HG03575 (cell line): ENCODE data around the gene KRT7.

Experiments used
- ATAC-seq: cut with Tn5 transposase; IDR thresholded peaks from one replicate; pipeline ENCODE4 v1.9.1; 2021; ENCODE audit not compliant: unreplicated experiment, insufficient number of reproducible peaks, low FRiP score; ENCODE audit errors: extremely low read depth

The KRT7 gene

GRCh38 chr12:52225752-52226151, 7.3 kb upstream of the KRT7 start:
- no peak for ATAC-seq

- no peak for ATAC-seq
These were observed 6.6 kb upstream of the KRT7 start for GRCh38 chr12:52226446-52226845.

- no peak for ATAC-seq
These were observed 5.4 kb upstream of the KRT7 start for GRCh38 chr12:52227606-52228166.

- no peak for ATAC-seq
These were observed 4.7 kb upstream of the KRT7 start for GRCh38 chr12:52228366-52228765.

DNA sequence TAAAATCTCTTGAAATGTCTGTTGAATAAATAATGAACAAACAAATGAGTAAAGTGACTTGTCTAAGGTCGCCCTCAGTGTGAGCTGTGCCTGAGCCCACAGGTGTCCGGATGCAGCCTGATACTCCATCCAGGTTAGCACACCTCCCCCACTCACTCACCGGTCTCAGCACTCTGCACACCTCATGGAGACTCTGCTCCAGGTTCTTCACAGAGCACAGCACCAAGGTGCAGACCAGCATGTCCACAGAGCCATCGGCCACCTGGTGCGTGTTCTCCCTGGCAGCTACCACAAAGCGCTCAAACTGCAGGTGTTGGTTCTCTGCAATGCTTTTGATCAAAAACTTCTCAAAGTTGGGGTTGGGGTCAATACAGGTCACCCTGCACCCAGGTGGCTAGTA, 4.1 kb upstream of the KRT7 start:
- no peak for ATAC-seq

- ATAC-seq = no peak
These were observed 3.2 kb upstream of the KRT7 start for GRCh38 chr12:52229836-52230343.

- no peak for ATAC-seq
These were observed 2.4 kb upstream of the KRT7 start for GRCh38 chr12:52230364-52231281.

- ATAC-seq = no peak
These were observed 1.5 kb upstream of the KRT7 start for GRCh38 chr12:52231305-52232202.

DNA sequence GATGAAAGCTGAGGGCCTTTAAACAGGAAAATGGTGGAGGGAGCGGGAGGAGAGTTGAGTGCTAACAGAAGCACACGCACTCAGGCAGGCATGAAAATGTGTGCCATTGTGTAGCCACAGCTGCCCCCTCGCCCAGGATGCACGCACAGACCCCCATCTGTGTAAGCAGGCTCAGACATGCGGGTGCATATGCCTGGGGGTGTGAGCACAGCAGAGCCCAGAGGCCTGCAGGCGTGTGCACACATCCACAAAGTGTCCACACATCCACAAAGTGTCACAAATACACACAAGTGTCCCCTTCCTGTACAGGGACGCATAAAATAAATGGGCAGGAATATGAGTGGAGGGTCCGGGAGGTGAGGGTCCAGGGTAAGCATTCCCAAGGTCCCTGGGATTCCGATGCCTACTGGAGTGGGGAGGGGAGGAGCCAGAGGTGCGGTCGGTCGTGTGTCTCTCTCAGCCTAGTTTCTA, 805 bp upstream of the KRT7 start:
- ATAC-seq = no peak

- ATAC-seq = no peak
These were observed 592 bp downstream of the KRT7 start for GRCh38 chr12:52233462-52234207.

- no peak for ATAC-seq
These were observed 1.3 kb downstream of the KRT7 start for GRCh38 chr12:52234223-52234810.

DNA sequence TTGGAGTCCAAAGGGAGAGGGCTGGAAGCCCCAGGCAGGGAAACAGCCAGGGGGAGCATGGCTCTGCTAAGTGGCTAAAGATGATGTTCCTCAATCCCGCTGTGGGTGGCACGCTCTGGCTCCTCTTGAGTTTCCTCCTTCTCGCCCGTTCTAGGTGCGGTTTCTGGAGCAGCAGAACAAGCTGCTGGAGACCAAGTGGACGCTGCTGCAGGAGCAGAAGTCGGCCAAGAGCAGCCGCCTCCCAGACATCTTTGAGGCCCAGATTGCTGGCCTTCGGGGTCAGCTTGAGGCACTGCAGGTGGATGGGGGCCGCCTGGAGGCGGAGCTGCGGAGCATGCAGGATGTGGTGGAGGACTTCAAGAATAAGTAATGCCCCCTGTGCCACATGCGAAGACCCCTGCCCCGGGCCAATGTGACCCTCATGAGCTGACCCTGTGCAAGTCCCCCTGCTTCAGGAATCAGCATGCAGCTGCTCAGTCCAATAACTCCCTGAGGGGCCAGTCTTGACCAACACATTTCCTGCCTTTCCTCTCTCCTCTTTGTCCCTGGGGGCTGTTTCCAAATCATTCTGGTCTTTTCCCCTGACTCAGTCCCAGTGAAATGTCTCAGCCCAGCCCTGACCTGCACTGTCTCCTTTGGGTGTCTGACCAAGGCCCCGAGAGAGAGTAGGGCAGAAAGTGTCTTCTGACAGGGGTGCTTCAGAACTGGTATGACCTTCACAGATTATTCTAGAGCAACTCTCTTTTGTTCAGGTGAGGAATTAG, 2.1 kb downstream of the KRT7 start:
- no peak for ATAC-seq

DNA sequence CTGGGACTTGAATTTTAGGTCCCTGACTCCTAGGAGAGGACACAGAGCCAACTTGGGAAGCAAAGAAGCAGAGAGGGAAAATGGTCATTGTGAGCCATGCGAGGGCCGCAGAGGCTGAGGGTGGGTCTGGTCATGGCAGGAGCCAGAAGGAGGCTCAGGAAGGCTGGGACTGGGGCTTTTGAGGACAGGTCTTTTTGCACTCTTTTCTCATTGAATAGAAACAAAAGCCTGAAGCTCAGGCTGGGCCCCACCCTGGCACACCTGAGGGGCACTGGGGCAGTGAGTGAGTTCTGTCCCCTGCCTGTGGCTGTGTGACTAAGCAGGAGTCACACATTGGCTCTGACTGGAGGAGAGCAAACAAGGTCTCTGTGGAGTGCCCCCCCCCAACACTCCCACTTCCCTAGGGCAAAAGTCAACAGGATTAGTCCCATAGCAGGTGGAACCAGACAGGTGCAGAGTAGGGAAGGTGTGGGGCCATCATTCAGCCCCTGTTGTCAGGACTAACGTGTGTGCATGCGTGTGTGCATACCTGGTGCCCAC, 2.8 kb downstream of the KRT7 start:
- ATAC-seq = no peak

GRCh38 chr12:52236386-52237050, 3.5 kb downstream of the KRT7 start:
- ATAC-seq = no peak

DNA sequence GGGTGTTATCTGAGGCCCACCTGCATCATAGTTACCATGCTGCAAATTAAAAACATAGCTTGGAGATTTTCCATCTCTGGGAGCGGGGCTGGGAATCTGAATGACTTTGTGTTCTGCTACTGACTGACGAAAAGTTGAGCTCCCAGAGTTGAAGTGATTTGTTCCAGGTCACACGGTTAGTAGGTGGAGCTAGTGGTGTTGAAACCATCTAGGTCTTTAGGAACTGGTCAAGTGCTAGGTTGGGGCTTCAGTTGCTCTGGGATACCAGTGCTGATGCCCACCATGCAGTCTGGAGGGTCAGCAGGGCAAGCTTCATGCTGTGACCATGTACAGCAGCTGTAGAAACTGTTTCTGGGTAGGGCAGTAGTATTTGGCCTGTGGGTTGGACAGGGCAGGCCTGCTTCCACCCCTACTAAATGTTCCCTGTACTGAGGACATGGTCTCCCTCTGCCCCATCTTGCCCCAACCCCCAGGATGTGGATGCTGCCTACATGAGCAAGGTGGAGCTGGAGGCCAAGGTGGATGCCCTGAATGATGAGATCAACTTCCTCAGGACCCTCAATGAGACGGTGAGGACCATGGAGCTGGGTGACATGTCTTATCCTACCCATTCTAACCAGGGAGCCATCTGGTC, 5.3 kb downstream of the KRT7 start:
- ATAC-seq = no peak

GRCh38 chr12:52238916-52239646, 6.0 kb downstream of the KRT7 start:
- no peak for ATAC-seq
